NCI-H2196 (cell line): ENCODE data around the gene LGMN.
A peak's percentile ranks its signal among the peaks of the same experiment; 100 is the strongest.
"Not testable (repeated sequence)": the region's sequence is repeated elsewhere in the genome, so short reads cannot be mapped to it uniquely, and the experiment has no call there.

Source experiments
- DNase-seq: peaks from one replicate; lab custom pipeline; 2025; ENCODE audit not compliant: unreplicated experiment; lab: John Stamatoyannopoulos, UW

LGMN gene

GRCh38 chr14:92698393-92698792, 50.0 kb downstream of the LGMN start:
- no peak for DNase-seq

- DNase-seq, result no peak
Observed at GRCh38 chr14:92696366-92696765, 52.1 kb downstream of the LGMN start.

- no peak for DNase-seq
Observed at GRCh38 chr14:92695562-92695961, 52.9 kb downstream of the LGMN start.

- DNase-seq, result no peak
Observed at GRCh38 chr14:92694807-92695206, 53.6 kb downstream of the LGMN start.

- DNase-seq, result peak; percentile 3
Observed at GRCh38 chr14:92693998-92694795, 54.2 kb downstream of the LGMN start.

- peak; percentile 86 for DNase-seq
Observed at GRCh38 chr14:92692822-92693226, 55.6 kb downstream of the LGMN start.

- peak; percentile 69 for DNase-seq
Observed at GRCh38 chr14:92690171-92691011, 58.0 kb downstream of the LGMN start.

- DNase-seq, result no peak
Observed at GRCh38 chr14:92688434-92689375, 59.7 kb downstream of the LGMN start.

- DNase-seq, result peak; percentile 47
Observed at GRCh38 chr14:92687681-92688433, 60.6 kb downstream of the LGMN start.

GRCh38 chr14:92686900-92687427, 61.5 kb downstream of the LGMN start:
- DNase-seq, result peak; percentile 73

GRCh38 chr14:92686411-92686899, 62.0 kb downstream of the LGMN start:
- DNase-seq, result no peak

- DNase-seq, result no peak
Observed at GRCh38 chr14:92685784-92686355, 62.6 kb downstream of the LGMN start.

- DNase-seq, result no peak
Observed at GRCh38 chr14:92684801-92685560, 63.4 kb downstream of the LGMN start.

- no peak for DNase-seq
Observed at GRCh38 chr14:92683041-92683440, 65.4 kb downstream of the LGMN start.

- no peak for DNase-seq
Observed at GRCh38 chr14:92680781-92681650, 67.4 kb downstream of the LGMN start.

- not testable (repeated sequence) for DNase-seq
Observed at GRCh38 chr14:92680330-92680729, 68.1 kb downstream of the LGMN start.

- DNase-seq, result no peak
Observed at GRCh38 chr14:92679246-92679645, 69.2 kb downstream of the LGMN start.

GRCh38 chr14:92678766-92679165, 69.7 kb downstream of the LGMN start:
- no peak for DNase-seq
